ENCODE data around the gene CD36. TPM values are rescaled to one million over a fixed set of nuclear protein-coding genes. Genes with fewer than 3 reads are reported as not detected.

Gene CD36
- total RNA-seq: 0.77 and 6.2 TPM in 2 replicates

GRCh38 chr7:80637911-80638765 is at the start of gene CD36:
CD36 (plus strand) TSS chr7:80638642; CDS start chr7:80646741, 8,099 bp downstream.

Other genes starting within 250 kb of the CD36 start
- gene GNAT3, start 126.6 kb upstream of the CD36 start, total RNA-seq: not detected in 2 replicates

Measured in pericardium fibroblast (primary cell).